ENCODE measurements around the gene TPO. TPM values are rescaled to one million over a fixed set of nuclear protein-coding genes. Genes with fewer than 3 reads are reported as not detected.
"Not testable (repeated sequence)": the region's sequence is repeated elsewhere in the genome, so short reads cannot be mapped to it uniquely, and the experiment has no call there.

Gene TPO
- polyA plus RNA-seq, 1 experiment: not detected

DNA sequence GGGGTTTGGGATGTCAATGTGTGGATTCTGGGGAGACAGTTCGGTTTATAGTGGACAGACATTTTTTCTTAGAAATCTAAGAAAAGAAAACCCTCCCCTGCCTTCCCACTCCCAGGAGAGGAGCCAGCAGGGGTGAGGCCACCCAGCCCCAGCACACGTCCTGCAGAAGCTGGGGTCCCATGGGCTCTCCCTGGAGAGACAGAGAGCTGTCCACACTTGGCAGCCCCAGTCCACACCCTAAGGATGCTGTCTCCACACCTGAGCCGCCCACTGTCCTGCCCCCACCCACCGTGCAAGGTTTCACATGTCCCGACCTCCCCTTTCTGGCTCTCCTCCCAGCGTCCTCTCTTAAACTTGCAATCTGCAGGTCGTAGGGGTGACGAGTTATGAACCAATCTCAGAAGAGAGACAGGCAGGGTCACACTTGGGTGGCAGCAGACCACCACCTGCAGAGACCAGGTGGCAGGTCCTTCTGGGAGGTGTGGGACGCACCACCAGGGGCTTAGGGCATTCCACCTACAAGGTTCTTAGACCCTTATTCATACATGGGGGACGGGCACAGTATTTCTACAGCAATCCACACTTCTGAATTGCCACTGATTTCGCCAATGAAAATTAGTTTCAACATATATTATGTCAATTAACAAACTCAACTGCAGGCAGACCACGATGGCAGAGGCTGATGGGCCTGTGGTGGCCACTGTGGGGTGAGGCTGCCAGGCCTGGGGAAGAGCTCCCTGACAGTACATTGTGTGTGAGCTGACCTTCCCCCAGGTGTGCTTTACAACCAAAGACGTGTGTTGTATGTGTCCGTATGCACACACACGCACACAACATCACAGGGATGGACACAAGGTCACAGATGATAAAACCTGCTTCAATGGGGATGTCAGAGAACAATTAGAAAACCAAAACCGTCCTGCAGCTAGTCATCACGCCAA, 158.5 kb downstream of the TPO start:
- H3K27me3 ChIP-seq (ENCODE audit: control insufficient read depth, insufficient read depth, low read length): peaks cover 3% of the 10 kb centered on the region
- H3K4me3 ChIP-seq (ENCODE audit: low read depth, low read length): no peak overlapping the region
- ChIA-PET CTCF (interaction anchor here (0.7 to 2.9 kb wide), 3 partner anchors 7 to 20 kb away, joined by 3 to 17 read pairs (median 4); no protein-coding TSS in a partner anchor), POLR2A (no interaction called here)
- no peak for DNase-seq (ENCODE audit: low read depth)
- TF ChIP-seq, protein P1, sequence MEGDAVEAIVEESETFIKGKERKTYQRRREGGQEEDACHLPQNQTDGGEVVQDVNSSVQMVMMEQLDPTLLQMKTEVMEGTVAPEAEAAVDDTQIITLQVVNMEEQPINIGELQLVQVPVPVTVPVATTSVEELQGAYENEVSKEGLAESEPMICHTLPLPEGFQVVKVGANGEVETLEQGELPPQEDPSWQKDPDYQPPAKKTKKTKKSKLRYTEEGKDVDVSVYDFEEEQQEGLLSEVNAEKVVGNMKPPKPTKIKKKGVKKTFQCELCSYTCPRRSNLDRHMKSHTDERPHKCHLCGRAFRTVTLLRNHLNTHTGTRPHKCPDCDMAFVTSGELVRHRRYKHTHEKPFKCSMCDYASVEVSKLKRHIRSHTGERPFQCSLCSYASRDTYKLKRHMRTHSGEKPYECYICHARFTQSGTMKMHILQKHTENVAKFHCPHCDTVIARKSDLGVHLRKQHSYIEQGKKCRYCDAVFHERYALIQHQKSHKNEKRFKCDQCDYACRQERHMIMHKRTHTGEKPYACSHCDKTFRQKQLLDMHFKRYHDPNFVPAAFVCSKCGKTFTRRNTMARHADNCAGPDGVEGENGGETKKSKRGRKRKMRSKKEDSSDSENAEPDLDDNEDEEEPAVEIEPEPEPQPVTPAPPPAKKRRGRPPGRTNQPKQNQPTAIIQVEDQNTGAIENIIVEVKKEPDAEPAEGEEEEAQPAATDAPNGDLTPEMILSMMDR (IDR thresholded peaks at IDR 0.05; ENCODE audit: insufficient read depth, low read depth, low read length): no peak
- no peaks in the 10 kb centered on the region for H3K36me3 ChIP-seq (ENCODE audit: control insufficient read depth, insufficient read depth, low read length)

DNA sequence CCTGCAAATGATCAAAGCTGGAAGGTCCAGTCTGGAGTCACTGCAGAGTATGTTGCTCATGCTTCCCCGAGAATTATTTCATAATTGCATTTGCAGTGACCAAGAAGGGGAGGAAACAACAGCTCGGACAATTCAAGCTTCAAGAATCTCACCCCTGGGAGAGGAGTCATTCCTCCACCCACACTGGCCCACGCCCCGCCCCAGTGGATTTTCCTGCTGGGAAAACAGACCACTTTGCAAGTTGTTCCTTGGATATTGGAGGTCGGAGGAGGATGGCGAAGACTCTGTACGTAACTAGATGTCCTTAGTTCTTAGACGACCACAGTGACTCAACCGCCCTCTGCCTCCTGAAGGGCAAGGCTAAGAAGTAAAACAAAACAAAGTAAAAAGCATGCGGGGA, 159.4 kb downstream of the TPO start:
- ChIA-PET CTCF (interaction anchor here (0.7 to 2.9 kb wide), 4 partner anchors 8 to 20 kb away, joined by 3 to 17 read pairs (median 4); no protein-coding TSS in a partner anchor), POLR2A (no interaction called here)
- no peak overlapping the region for H3K4me3 ChIP-seq (ENCODE audit: low read depth, low read length)
- no peaks in the 10 kb centered on the region for H3K36me3 ChIP-seq (ENCODE audit: control insufficient read depth, insufficient read depth, low read length)
- H3K27me3 ChIP-seq (ENCODE audit: control insufficient read depth, insufficient read depth, low read length): peaks cover 3% of the 10 kb centered on the region
- peak; percentile 14 for DNase-seq (ENCODE audit: low read depth)
- TF ChIP-seq, protein P1 (IDR thresholded peaks at IDR 0.05; ENCODE audit: insufficient read depth, low read depth, low read length): no peak

DNA sequence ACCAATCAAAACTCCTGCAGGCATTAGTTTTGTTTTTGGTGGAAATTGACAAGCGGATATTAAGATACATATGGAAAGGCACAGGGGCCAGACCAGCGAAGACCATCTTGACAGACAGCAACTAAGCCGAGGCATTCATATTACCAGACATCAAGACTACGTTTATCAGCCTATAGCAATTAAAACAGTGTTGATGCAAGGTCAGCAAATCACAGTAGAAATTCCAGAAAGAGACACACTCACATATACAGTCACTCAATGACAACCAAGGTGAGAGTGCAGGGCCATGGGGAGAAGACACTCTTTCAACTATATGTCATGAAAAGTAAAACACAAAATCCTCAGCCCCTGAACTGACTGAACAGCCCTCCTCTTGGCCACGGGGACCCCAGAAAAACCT, 164.6 kb downstream of the TPO start:
- DNase-seq (ENCODE audit: low read depth): no peak
- CTCF ChIA-PET: no interaction called here
- no peaks in the 10 kb centered on the region for H3K36me3 ChIP-seq (ENCODE audit: control insufficient read depth, insufficient read depth, low read length)
- H3K27me3 ChIP-seq (ENCODE audit: control insufficient read depth, insufficient read depth, low read length): peaks cover 3% of the 10 kb centered on the region
- TF ChIP-seq, protein P1 (IDR thresholded peaks at IDR 0.05; ENCODE audit: insufficient read depth, low read depth, low read length): no peak
- no peak overlapping the region for H3K4me3 ChIP-seq (ENCODE audit: low read depth, low read length)
- POLR2A ChIA-PET: no interaction called here

DNA sequence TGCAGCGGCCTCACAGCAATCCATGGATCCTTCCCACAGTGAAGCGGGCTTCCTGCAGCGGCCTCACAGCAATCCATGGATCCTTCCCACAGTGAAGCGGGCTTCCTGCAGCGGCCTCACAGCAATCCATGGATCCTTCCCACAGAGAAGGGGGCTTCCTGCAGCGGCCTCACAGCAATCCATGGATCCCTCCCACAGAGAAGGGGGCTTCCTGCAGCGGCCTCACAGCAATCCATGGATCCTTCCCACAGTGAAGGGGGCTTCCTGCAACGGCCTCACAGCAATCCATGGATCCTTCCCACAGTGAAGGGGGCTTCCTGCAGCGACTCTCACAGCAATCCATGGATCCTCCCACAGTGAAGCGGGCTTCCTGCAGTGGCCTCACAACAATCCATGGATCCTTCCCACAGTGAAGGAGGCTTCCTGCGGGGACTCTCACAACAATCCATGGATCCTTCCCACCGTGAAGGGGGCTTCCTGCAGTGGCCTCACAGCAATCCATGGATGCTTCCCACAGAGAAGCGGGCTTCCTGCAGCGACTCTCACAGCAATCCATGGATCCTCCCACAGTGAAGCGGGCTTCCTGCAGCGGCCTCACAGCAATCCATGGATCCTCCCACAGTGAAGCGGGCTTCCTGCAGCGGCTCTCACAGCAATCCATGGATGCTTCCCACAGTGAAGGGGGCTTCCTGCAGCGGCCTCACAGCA, 168.1 kb downstream of the TPO start:
- H3K36me3 ChIP-seq (ENCODE audit: control insufficient read depth, insufficient read depth, low read length); H3K27me3 ChIP-seq (ENCODE audit: control insufficient read depth, insufficient read depth, low read length); DNase-seq (ENCODE audit: low read depth); H3K4me3 ChIP-seq (ENCODE audit: low read depth, low read length); CTCF ChIA-PET; POLR2A ChIA-PET: not testable (repeated sequence)

DNA sequence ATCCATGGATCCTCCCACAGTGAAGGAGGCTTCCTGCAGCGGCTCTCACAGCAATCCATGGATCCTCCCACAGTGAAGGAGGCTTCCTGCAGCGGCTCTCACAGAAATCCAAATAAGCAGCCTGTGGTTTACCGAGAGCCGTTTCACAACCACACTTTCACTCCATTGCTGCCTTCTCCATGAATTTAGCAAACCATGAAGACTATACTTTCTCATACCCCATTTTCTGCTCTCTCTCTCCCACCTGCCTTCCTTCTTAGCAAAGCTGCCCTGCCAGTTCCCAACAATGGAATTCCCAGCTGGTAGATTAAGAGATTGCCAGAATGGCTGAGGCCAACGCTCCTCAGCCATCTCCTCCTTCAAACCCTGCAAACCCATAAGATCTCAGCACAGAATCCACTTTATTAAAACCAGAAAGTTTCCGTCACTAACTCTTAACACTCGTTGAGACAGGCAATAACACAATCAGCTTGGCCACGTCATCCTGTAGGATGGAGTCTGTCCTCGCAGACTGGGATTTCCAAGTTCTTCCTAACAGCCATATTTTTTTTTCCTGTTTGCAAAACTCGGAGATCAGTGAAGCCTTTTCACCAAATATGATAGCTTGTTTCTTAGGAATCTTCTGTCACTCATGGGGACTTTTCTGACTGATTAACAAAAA, 168.8 kb downstream of the TPO start:
- CTCF ChIA-PET: interaction anchor here (0.6 to 1.0 kb wide), 2 partner anchors 16 to 31 kb away, joined by 3 to 4 read pairs; no protein-coding TSS in a partner anchor
- no peak for DNase-seq (ENCODE audit: low read depth)
- Histone ChIP-seq H3K27me3 (ENCODE audit: control insufficient read depth, insufficient read depth, low read length) (peaks cover 2% of the 10 kb centered on the region; the same call in 1 of the 2 replicates), H3K4me3 (ENCODE audit: low read depth, low read length) (no peak overlapping the region), H3K36me3 (ENCODE audit: control insufficient read depth, insufficient read depth, low read length) (no peaks in the 10 kb centered on the region)
- POLR2A ChIA-PET: no interaction called here
- TF ChIP-seq, protein P1 (IDR thresholded peaks at IDR 0.05; ENCODE audit: insufficient read depth, low read depth, low read length): no peak

All from BJ (cell line).